Activated CD8-positive, alpha-beta memory T cell treated with anti-CD3 and anti-CD28 coated beads for 48 hours (primary cell): Measurements from ENCODE around the gene KCNAB1.

Source experiments
- DNase-seq, 3 experiments: peaks; one replicate each; pipeline ENCODE4 v3.0.0-alpha.2; 2020; ENCODE audit warnings: low read depth in 2 of 3, low spot score in 2 of 3

KCNAB1 gene

DNA sequence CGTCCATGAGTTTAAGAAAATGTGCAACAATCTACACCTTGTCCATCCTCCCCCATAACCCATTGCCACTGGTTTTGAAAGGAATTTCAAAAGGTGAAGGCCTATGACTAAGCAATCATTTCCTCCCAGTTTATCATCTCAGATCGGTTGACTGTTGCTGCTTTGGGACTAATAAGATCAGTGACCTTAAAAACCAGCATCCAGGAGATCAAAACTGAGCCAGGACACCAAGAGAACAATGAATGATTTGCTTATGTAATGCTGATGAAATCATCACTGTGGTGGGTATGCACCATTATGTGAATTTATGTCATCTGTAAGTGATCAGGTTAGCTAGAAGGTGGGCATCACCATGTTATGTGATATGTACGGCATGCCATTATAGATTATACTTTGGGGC is 239.0 kb downstream of the KCNAB1 start:
- DNase-seq = no peak

DNA sequence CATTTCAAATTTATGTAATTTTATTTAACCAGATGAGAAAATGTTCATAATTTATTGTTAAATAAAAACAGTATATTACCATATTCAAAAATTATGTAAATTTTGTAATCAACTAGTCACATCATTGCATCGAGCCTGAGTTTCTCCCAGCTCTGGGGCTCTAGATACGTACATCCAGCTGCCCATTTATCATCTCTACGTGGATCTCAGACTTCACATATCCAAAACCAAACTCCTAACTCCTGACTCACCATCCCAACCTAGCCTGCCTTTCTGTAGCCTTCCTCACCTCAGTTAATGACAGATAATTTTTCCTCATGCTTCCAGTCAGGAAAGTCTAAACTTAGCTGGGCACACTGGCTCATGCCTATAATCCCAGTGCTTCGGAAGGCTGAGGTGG is 239.7 kb downstream of the KCNAB1 start:
- DNase-seq = no peak

DNA sequence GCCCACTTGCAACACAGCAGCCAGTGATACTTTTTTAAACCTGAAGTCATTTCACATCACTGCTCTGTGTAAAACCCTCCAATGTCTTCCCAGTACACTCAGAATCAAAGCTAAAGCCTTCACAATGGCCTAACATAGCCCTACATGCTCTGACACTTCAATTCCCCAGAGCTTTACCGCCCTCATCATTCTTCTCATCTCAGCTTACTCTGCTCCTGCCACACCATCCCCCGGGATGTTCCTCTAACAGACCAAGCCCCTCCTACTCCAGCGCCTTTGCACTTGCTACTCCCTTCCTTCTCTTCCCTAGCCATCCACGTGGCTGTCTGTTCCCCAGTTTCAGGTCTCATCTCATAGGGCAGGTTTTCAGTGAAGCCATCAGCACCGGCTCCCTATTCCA is 240.6 kb downstream of the KCNAB1 start:
- DNase-seq = no peak

DNA sequence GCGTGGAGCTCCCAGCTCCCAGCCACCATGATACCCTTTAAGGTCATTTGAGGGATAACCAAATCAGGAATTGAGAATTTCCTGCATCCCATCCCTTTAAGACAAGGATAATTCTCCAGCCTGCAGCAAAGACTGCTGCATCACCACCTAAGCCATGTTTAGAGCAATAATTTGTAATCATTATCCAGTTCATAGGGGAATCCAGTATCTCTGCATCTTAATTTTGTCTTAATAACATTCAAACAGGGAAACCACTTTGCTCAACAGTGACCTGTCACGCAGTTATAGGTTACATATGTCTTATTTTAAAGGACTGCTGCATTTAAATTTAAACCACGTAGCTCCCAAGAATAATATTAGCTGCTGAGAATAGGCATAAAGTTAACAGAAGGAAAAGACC is 246.2 kb downstream of the KCNAB1 start:
- no peak for DNase-seq

DNA sequence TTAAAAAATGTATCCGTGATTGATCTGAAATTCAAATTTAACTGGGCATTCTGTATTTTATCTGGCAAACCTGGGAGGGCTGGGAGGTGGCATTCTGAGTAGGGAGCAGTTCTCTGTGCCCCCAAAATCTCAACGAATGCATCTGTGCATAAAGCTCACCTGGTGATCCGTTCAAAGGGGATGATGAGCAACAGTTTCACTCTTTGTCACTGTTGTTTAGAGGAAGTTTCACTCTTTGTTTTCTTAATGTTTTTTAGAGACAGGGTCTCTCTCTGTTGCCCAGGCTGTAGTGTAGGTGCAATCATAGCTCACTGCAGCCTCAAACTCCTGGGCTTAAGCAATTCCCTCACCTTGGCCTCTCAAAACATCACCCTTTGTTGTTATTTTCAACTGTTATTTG is 247.8 kb downstream of the KCNAB1 start:
- DNase-seq = no peak

DNA sequence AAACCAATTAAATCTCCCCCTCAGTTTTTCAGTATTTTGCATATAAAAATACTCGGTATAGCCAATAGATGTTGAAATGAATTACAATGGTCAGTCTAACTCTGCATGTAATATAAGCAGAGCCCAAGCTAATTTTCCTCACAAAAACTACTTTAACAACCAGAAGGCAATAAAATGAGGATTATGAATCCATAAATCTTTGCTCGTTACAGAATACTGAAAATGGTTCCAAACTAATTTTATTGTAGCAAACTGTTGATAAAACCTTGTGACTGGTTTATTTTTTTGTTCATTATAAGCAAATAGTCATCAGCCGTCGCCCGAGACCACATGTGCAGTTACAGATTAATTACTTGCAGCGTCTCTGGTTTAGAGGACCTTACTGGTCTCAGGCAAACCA is 251.3 kb downstream of the KCNAB1 start:
- DNase-seq = no peak

DNA sequence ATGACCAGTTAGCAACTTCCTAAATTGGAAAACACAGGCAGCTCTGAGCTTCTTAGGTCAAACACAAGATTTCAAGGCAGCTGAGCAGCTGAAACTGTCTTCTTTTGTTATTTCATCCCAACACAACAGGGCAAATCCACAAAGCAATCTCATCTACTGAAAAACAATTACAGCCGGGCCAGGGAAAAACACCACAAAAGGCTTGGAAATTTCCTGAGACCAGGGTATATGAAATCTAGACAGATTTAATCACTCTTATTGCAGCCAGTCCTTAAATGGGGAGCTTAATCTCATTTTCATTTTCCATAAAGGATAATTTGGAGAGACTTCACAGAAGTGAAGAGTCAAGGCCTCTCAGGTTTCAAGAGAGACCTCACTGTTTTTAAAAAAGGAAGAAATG is 252.7 kb downstream of the KCNAB1 start:
- DNase-seq = no peak

DNA sequence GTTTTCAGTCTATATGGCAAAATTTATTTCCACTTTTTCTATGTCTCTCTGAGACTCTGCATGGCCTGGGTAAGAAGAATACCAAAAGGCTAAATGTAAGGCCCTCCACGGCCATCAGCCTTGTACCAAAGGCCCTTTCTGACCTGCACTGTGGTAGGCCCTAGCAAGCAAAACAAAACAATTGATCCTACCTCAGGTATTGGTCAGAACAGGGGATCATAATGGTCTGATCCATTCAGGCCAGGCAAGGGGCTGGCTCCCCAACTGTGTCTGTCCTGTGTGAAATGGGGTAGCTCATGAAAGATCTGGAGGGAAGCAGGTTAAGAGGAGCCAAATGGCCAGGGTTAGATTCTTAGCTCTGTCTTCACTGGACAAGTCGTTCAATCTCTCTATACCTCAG is 253.3 kb downstream of the KCNAB1 start:
- DNase-seq = no peak

DNA sequence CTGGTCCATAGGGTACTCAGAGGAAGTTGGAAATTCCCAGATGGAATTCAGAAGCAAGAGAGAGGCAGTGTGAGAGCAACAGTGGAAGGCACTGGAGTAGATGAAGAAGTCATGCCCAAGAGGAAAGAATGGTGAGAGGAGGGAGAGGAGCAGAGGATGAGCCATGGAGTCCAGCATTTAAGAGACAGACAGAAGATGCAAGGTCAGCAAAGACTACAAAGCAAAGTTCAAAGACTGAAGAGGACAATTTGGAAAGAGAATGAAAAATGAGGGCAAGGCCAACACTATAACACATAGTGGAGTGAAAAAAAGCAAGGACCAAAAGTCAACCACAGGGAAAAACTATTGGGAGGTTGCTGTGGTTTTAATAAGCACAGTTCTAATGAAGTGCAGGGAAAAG is 255.8 kb downstream of the KCNAB1 start:
- DNase-seq = no peak

DNA sequence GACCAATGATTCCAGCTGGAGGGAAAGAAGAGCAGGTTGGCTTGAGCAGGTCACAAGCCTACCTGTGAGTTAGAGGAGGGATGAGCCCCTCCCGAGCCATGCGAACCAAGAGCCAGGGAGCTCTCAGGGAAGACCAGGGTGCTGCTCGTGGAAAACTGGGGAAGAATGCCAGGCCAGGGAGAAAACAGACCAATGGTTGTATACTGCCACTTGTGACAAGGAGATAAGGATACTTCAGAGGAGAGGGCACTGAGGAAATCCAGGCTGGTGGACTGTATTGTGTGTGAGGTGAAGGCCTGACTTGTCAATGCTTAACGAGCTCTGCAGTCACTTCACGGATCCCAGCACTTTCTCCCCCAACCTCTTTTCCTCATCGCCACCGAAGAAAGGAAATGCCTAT is 256.9 kb downstream of the KCNAB1 start:
- DNase-seq = no peak

DNA sequence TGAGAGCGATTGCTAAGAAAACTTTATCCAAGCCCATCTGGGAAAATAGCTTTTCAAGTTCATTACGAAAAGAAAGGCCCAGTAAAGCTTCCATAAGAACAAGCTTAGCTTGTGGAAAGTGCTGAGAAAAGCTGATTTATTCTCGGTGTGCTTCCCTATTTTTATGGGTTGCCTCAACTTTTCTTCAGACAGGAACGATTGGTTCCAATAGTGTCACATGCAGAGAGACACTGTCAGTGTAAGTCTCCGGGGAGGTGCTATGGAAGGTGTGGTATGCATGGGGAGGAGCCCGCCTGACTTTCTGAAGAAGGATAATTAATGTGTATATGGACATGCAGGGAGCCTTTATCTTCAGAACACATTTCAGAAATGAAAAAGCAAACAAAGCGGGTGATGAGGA is 257.3 kb downstream of the KCNAB1 start:
- no peak for DNase-seq

DNA sequence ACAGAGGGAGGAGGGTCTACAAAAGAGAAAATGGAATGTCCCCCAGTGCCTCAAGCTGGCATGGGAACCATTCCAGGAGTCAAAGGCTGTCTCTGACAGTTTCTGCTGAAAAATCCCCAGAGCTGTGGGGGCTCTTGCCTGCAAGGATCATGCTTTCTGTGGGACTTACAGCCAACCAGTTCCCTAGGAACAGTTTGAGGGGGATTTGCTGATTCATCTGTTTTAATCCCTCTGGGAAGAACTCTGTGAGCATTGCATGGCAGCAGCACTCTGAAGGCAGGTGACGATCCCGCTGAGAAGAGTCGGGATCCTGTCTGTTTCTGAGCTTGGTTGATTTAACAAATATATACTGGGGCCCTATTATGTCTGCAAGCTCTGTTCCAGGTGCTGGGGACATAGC is 258.5 kb downstream of the KCNAB1 start:
- no peak for DNase-seq

DNA sequence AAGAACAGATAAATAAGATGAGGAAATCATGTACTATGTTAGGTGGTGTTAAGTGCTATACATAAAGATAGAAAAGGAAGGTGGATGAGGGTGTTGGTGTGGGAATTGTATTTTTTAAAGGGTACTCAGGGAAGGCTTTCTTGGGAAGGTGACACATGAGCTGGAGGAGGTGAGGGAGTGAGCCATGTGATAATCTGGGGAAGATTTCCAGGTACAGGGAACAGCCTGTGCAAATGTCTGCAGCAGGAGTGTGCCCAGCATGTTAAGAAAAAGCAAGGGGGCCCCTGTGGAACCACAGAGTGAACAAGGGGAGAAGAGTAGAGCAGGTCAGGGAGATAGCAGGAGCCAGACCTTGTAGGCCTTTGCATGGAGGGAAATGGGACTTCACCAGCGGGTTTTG is 258.9 kb downstream of the KCNAB1 start:
- no peak for DNase-seq

DNA sequence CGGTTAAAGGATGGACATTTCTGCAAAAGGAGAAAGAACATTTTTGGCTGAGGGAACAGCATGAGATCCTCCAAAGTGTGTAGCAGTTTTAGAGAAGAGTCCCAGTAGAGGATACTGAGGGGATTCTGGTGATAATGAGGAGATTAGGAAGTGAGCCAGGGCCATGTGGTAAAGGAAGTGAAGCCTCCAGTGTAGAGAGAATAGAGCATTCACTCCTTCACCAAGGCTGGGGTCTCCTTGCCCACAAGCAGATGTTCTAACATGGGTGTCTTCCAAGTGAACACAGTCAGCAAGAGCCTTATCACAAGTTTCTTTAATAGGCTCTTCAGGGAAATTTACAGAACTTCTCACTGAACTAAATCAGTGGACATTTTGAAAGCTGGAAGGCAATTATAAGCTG is 260.9 kb downstream of the KCNAB1 start:
- DNase-seq = no peak

DNA sequence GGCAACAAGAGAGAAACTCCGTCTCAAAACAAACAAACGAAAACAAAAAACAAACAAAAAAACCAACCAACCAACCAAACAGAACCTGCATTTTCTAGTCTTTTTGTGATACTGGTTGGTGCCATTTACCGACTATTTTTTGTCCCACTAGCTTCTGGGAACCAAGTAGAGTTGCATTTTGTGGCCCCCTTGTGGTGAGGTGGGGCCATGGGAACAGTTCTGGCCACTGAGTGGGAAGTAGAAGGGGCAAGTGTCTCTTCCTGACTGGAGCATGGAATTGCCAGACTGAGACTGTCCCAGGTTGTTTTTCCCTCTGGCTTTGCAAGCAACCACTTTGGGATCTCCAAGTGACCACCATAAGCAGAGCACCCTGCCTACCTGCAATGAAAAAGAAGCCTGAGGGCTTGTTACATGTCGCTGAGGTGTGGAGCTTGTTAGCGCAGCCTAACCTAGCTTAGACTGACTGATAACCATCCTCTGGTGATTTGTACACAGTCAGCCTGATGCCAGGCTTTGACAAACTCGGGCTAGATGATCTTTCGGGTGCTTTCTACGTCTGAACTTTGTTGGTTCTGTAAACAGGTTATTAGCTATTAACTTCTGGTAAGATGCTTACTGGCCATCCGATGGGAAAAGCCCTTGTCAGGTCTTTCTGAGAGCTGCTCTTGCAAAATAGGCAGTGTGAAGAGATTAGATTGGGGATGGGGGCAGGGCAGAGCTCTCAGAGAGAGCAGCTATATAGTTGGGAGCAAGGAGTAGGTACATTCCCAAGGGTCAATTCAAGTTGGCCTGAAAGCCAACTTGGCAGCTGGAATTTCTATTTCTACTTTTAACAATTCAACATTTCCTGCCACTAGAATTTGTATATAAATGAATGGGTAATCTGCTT is 262.3 kb downstream of the KCNAB1 start:
- DNase-seq = no peak

DNA sequence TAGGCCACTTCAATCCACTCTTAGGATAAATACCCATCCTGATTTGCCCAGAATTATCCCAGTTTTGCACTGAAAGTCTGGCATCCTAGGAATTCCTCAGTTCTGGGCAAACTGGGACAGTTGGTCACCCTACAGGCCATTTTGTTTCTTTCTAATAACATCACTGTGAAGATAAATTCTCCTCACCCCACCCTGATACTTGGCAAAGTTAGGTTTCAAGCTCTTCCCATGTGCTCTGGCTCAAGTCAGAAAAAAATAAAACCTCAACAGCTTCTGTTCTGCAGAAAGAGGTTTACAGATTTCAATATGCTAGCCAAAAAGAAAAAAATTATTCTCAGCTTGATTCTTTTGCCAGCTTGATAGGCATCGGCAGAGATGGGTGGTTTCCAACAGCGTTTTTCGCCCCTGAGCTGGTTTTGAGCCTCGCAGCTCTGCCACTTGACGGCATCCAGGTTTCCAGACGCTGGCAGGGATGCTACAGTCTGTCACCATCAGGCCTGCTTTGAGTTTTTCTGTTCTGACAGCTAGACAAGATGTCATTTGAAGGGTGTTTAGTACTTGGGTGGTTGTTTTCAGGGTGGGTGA is 263.2 kb downstream of the KCNAB1 start:
- DNase-seq = no peak

DNA sequence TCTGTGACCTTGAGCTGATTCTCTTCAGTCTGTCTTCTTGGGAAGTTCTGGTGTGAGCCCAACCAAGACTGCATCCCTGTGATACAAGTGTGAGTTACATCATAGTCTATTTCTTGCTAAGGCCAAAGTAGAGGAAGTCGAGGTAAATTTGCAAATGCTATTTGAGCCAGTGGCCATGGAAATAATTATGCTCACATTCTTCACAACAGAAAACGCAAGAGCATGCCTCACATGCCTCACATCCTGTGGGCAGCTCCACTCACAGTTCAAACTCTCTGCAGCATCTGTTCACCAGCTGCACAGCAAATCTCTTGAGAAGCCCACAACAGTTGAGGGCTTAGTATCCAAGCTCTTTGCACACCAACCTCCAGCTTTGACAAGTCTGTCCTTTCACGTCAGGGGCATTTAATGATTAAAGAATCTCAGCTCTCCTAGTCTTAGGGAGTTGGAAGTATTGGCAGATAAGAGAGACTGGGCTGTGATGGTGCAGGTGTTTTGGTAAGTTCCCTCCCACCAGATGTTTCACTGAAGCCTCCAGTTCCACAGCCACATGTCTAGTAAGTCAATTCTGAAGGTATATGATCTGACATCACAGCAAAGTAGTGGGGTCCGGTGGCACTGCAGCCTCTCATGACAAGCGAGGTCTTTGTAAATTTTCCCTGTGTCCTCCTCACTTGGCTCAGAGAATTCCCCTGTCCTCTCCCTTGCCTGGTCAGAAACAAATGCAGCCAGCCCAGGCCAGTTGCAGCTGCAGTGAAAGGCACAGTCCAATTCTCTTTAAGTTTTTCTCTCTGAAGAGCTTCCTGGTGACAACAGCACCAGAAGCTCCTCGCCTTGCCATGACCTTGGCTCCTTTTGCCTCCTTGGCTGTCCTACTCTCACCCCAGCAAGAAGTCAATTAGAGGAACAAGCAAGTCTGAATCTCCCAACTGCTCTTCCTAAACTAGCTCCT is 268.4 kb downstream of the KCNAB1 start:
- DNase-seq = no peak

DNA sequence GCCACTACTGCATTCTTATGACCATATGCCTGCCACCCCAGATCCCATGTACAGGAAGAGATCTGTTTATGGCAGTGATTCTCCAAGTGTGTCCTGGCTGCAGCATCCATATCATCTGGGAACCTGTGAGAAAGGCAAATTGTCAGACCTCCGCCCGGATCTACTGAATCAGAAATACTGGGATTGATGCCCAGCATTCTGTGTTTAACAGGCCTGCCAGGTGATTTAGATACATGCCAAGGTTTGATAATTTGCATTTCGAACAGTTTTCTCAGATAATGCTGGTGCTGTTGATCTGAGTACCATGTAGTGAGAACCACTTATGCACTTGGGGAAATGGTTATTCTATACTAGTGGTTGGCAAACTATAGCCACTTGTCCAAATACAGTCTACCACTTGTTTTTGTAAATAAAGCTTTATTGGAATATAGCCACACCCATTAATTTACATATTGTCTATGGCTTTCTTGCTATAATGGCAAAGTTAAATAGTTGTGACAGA is 269.1 kb downstream of the KCNAB1 start:
- DNase-seq = no peak

DNA sequence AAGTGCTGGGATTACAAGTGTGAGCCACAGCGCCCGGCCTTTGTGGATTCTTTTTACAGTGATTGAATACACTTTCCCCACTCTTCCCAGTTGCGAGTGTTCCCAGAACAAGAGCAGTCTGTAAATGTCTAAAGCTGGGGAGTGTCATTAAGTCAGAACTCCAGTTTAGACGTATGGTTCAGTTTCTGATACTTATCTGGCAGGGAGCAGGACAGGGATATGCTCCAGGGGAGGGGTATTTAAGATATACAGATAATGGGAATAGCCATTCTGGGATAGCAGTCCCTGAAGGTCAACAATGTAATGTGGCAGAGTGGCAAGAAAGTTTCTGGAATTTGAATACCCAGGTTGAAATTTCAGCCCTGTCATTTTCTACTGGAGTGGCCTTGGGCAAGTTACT is 270.5 kb downstream of the KCNAB1 start:
- no peak for DNase-seq

DNA sequence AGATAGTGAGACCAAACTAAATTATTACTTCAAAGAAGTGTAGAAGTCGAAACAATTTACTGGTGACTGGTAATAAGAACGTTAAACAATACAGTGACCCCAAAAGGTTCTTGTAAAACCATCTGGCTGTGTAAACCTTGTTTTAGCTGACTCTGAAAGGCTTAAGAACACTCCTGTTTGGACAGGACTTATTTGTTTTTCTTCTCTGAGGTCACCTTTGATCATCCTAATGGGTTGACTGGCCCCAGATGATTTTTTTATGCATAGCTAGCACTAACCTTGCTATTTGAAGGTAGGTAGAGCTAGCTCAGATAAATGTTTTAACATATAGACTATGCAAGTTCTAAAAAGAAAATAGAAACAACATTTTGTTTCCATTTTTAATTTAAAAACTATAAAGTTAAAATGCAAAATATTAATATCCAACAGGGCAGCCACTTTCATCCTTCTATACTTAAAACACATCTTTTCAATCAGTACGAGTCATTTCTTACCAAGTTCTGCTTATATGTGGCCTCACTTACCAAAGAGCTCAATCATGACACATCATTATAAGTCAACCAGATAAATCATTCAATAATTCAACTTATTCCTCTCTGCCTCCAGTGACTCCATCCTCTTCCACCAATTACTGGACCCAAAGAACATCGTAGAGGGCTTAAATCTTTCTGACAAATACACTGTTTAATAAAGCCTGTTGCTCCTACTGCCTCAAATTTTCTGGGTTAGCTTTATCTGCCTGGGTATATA is 275.8 kb downstream of the KCNAB1 start:
- DNase-seq = no peak

DNA sequence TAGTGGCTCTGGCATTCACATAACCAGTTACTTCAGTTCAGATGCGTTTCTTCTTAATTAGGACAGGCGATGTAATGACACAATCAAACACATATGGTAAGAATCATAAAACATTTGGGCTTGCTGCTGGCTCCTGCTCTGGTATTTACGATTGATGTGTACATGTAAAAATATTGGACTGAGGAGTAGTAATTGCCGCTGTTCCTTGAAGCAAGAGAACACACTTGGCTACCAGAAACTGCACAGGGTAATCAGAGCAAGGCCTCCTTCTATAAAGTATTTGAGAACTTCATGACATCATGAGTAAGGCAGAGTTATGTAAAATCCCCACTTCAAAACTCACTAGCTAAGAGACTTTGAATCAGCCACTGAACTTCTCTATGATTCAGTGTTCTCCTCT is 276.5 kb downstream of the KCNAB1 start:
- no peak for DNase-seq
